HG03103 (cell line): ENCODE measurements around the gene LRRC31.

Experiments used
- ATAC-seq: cut with Tn5 transposase; IDR thresholded peaks from one replicate; pipeline ENCODE4 v1.9.1; 2021; ENCODE audit warnings: low read depth; ENCODE audit not compliant: unreplicated experiment

LRRC31 gene

DNA sequence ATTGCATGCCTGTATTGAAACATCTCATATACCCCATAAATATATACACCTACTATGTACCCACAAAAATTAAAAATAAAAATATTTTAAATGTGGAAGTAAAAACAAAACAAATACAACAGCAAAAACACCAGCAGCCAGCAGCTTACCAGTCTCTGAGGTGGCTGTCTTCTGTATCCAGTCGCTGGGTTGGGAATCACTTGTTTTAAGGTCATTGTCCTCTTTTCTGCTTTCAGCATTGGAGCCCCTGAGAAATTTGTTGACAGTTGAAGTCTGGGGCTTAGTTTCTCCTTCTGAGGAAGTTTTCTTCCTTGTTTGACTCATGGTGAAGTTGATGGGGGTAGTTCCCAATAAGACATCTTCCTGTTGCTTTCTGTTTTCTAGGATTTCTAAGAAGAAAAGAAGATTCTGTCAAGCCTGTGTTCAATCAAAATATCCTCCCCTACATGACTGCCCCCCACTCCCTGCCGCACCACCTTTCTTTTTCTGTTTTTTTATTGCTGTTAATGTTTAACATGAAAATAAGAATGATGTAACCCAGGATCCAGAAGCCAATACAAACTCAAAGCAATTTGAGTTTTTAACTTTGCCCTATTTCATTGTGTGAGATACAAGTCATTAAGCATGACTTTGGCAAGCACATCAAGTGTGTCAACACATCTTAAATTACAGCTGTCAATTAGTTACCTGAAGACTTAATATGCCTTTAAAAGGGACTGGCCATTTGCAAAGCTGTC, at the start of gene LRRC31:
TSS of gene LRRC31 (minus strand) at position 452 of the 737 bp plus-strand sequence. CDS start at position 324, 128 bp downstream.
- no peak for ATAC-seq

DNA sequence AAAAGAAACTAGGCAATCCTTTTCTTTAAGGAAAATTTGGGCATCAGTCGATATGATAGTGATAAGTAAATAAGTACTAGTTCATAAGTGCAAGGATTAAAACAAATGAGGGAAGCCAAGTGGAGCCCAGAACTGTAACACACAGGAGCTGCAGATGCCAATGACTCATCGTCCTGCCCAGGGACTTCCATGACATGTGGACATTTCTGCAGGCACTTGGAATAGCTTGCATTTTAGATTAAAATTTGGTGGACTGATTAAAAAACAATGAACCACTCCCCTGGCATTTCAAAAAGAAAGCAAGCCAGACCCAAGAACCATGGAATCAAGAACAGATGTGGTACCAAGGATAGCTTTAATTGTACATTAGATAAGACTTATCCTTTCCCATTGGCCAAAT, 44.6 kb upstream of the LRRC31 start:
- ATAC-seq, result no peak

DNA sequence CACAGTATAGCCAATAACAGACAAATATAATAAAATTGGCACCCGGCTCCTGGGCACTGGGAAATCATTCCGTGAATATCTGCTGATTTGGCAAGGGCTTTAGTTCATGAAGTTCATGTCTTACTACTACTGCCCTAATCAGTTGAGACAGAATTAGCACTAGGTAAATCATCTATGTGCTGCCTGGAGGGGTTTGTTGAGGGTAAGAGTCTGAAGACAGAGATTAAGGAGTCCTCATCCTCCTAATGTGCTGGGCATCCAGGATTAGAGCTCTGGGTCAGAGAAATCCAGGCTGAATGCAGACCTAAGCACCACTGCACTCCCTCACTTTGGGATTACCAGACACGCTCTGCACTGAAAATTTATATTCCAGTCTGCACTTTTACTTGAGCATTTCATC, 43.6 kb upstream of the LRRC31 start:
- no peak for ATAC-seq

DNA sequence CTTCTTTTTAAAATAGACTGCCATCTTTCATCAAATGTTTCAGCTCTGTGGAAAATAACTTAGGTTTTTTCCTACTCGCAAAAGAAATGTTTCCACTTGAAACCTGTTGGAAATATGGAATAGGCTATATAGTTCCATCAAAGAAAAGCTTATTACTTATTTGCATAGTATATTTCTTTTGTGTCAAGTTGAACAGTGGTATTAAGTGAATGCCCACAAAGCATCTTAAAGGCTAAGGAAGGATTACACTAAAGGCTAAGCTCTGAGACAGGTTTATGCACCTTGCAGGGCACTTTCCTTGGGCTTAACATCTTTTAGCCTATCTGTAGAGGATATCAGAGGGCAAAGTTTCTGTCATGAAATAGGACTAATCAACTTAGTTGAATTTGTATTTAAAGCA, 41.5 kb upstream of the LRRC31 start, which contains the start of gene SAMD7:
TSS of gene SAMD7 (plus strand) at position 301 of the 400 bp plus-strand sequence. CDS start 7,927 bp downstream, outside the sequence.
- no peak for ATAC-seq

DNA sequence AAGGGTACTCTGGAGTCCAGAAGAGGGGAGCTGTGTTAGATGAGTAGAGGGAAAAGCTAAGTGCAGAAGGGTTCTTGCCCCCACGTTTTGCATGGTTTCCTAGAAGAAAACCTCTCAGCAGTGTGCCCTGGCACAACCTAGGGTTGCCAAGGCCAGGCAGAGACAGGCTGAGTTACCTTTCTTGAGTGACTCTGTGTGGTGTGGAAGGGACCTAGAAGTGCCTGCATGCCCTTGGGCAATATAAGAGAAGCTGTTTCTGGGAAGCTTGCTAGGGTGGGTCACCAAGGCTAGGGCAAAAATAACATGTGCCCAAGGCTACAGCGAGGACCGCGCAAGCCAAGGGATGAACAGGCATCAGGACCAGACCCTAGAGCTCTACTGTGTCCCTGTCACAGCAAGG, 38.2 kb upstream of the LRRC31 start:
- no peak for ATAC-seq

DNA sequence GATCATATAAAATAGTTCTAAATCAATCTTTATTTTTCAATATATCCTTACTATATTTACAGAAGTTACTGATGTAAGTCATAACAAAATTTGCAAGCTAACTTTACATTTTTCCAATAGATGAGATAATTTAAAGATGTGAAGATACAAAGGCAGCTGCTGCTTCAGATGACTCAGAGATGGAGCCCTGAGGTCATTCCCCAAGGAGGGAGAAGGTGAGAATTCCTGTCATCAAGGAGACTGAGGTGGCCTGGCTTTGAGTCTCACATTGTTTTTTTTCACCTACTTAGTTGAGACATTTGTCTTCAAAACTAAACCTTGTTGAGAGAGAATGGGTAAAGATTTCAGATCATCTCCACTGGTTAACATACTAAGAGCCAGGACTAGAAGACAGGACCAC, 37.7 kb upstream of the LRRC31 start:
- ATAC-seq, result no peak

DNA sequence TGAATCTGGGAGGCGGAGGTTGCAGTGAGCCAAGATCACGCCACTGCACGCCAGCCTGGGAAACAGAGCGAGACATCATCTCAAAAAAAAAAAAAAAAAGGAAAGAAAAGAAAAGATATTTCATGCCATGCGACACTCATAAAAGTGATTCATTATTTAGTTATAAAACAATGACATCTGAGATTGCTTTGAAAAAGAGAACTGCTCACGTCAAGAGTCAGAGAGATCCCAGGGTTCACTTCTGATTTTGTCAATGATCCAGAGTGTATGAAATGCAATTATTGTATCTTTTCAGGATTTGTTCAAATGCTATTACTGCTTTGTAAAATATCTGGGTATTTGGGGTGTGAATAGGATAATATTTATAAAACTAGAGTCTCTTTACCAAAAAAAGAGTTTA, 35.7 kb upstream of the LRRC31 start:
- no peak for ATAC-seq

DNA sequence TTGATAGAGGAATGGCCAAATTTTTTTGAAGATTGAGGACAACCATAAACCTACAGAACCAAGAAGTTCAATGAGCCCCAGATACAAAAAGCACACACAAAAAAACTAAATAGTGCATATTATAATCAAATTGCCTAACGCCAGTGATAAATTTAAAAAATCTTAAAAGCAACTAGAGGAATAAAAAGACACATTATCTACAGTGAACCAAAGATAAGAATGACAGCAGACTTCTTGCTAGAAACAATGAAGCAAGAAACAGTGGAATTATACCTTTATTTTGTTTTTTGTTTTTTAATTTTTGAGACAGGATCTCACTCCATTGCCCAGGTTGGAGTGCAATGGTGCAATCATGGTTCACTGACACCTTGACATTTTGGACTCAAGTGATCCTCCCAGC, 31.7 kb upstream of the LRRC31 start:
- ATAC-seq, result no peak

DNA sequence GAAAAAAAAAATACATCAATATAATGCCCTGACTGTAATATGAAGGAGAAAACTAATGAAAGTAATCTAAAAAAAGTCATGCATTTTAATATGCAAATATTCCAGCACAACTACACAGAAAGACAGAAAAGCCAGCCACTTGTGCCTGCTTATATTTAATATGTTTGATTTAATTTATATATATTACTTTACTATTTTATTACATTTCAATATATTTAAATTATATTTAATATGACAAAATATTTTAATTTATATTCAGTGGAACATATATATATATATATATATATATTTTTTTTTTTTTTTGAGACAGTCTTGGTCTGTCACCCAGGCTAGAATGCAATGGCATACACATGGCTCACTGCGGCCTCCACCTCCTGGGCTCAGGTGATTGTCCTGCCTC, 27.5 kb upstream of the LRRC31 start:
- no peak for ATAC-seq

DNA sequence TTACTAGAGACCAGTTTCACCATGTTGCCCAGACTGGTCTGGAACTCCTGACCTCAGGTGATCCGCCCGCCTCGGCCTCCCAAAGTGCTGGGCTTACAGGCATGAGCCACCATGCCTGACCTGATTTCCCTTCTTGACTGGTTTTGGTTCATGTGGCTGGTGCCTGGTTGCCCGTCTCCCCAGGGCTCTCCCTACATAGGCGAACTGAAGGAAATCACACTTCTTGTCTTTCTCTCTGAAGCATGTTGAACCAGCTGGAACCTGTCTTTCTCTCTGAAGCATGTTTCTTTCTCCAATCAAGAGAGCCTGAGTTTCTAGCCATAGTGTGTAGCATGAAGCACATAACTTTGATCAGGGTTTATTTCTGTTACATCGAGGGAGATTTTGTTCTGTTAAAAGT, 25.3 kb upstream of the LRRC31 start:
- no peak for ATAC-seq

DNA sequence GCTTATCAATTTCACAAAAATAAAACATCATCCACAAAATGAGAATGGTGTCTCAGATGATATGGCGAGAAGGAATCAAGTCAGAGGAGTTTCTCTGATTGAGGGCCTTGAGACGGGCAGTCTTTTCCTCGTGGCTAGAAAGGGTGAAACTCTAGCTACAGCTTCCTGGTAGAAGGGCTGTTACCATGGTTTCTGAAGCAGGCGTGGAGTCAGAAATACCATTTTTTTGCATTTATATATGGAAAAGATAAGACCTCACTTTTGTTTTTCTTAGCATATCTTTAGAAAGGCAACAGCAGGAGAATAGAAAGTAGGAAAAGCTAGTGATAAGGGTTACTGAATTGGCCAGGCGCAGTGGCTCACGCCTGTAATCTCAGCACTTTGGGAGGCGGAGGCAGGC, 24.4 kb upstream of the LRRC31 start:
- ATAC-seq, result no peak

DNA sequence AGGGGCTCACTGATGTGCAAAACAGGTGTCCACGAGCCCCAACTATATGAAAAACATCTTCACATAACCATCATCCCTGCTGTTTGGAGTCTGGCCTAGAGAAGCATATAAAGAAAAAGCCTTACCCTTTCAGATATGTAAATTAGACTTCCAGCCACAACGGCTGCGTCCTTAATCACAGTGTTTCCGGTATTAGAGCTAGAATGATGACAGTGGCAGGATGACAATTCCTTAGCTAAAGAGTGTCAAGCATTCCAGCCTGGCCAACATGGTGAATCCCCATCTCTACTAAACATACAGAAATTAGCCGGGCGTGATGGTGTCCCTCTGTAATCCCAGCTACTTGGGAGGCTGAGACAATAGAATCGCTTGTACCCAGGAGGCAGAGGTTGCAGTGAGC, 22.2 kb upstream of the LRRC31 start:
- ATAC-seq, result no peak

DNA sequence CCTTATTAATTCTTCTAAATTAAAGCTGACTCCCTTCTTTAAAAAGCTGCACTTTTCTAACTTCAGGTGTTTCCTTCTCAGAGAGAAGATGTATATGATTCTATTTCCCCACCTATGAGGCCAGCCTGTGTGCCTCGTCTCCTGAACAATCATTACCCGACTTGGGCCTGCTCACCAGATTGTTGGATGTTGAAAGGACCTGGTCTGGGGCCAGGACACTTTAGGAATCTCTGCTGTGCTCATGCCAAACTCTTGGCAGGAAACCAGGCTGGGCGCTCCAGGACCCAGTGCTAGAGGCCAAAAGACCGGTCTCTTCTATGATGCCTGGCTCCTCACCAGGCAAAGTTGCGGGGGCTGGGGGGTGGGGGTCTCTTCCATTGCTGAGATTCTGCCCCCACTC, 16.9 kb upstream of the LRRC31 start:
- ATAC-seq, result no peak

DNA sequence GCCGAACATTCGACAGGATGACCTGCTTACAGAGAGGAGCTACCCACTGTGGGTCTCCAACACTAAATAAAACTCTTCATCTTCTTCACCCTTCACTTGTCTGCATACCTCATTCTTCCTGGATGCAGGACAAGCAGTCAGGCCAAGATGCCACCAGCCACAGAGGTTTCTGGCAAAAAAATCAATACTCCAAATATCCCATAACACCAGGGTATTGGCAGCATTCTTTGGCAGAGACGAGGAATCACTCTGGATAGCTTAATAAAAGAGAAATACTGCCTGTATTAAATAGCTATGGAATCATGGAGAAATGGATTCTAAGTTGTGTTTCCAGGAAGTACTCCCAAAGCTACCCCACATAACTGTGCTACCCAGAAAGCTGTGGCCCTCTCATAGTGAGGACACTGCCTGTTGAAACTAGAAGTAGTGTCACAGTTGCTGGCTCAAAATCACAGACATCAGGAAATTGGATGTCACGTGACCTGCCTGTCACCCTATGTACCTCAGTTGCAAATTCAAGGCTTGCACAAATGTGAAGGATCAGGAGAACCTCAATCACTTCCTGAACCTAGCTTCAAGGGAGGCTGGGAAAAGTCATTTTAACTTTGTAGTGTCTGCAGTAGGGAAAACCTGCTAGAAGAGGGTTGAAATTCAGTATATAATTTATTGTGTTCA, 11.0 kb upstream of the LRRC31 start:
- ATAC-seq, result no peak

DNA sequence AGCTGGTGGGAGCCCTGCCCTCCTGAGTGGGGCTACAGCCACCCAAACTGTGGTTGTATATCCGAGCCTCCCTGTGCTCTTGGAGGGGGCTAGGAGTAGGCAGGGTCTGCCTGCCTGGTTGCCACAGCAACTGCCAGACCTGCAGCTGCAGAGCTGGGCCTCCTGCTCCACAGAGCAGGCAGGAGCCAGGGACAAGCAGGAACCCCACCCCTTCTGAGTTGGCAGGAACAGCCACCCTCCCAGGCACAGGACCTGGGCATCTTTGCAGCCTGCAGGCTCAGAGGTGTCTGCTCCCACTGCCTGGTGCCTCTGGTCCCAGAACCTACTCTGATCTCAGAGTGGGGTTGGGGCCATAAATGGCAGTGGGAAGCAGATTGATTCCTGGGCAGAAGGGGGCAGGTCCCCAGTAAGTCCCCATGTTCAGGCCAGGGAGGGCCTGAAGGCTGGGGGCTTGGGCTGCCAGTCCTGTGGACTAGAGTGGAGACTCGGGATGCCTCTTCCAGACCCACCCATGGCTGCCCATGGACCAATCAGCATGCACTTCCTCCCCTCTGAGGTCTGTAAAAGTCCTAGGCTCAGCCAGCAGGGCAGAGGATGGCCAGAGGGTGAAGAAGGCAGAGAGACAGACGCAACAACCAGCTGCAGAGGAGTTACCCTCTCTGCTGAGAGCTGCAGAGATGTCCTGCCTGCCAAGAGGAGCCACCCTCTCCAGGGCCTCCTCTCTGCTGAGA, 10.3 kb upstream of the LRRC31 start:
- no peak for ATAC-seq

DNA sequence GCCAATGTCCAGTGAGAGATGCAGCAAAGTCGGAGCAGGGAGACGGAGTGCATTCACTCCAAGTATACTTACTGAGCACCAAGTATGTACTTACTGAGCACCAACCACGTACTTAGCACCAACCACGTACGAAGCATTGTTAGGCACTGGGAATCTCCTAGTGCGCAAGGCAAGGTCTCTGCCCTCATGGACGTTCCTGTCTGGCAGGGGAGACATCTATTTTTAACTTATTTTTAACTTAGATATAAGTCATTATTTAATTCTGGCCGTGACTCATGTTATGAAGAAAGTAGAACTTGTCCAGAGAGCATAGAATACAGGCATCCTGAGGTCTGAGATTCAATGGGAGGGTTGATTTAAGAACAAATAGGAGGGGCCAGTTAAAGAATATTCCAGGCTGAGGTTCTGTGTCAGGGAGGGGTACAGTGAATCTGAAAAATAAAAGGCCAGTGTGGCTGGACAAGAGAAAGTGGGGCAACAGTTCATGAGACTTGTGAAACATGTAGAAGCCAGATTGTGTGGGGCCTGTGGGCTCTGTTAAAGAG, 9.3 kb upstream of the LRRC31 start:
- ATAC-seq, result no peak

DNA sequence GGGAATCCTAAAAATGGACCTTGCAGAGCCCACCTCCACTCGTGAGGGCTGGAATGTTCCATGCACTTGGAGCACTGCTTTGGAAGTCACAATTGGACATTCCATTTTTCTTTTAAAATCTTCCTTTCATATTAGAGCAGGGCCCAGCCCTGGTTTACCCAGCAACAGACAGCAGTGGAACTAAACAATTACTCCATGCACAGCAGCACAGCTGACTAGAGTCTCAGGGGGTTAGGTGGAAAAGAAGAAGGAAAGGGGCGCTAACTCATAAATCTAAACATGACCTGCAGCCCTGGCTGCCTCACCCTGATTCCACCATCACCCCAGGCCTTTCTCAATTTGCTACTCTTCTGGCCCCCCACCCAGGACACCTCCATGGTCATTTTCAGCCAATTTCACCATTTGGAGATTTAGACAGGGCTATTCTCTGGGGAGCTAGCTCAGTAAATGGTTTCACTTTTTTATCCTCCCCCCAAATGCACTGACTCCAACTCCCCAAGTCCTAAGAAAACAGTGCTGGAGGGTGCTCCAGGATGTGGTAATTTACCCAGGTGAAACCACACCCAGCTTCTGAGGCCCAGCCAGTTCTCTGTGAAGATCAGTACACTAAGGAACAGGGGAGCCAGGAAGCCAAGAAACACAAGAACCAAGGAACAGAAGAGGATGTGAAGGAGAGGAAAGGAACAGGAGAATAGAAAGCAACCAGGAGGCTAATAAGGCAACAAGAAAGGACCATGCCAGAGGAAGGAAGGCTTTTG, 1.6 kb upstream of the LRRC31 start:
- no peak for ATAC-seq

DNA sequence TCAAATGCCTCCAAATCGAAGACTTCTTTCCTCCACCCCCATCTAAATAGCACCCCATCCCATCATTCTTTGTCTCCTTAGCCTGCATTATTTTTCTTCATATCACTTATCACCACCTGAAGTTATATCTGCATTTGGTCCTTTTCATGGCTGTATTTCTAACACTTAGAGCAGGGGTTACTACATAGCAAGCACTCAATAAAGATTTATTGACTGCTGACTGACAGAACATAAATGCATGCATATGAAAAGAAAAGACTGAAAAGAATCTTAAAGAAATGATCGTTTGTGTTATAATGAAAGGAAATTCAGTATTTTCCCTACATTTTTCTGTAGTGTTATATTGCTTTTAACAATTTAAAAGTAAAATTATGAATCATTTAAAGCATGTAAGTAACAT, 1.4 kb downstream of the LRRC31 start:
- ATAC-seq, result no peak

DNA sequence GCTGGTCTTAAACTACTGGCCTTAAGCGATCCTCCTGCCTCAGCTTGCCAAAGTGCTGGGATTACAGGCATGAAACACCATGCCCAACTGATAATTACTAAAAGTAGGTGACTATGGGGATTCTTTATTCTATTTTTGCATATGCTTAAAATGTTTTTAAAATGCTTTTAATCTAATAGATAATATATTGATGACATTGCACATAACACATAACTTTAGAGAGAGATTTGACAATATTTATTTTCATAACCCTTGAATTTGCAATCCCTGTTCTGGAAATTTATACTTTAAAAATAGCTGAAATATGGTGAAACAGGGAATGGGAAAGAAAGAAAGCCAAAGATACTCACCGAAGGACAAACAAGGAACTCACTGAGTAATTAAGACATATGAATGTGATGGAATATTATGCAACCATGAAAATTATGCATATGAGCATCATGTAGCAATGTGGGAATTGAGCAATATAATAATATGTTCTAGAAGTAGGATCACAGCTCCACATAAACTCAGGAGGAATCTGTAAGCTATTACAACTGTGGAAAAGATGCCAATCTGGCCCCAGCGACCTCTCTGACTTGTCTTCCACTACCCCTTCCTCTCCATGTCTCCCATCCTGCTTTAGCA, 2.0 kb downstream of the LRRC31 start:
- ATAC-seq, result no peak

DNA sequence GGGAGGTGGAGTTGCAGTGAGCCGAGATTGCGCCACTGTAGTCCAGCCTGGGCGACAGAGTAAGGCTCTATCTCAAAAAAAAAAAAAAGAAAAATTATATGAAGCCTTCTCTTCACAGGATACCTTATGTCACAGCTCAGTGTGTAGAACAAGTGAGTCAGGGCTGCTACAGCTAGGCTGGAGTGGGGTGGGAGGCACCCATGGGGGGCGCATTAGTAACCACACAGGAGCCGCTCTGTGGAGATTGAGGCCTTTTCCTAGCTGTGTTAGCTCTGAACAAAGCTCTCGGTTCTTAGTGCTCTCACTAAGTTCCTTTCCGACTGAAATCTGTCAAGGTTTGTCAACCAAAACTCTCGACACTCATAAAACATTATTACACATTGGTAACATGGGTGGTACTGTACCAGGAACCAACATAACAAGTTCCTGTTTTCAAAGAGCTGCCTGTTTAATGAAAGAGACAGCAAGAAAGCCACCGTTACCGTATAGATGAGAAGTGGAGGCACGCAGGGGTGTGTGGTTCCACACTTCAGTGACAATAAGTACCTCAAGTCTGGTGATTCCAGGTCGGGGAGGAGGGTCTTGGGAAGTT, 4.5 kb downstream of the LRRC31 start:
- ATAC-seq, result no peak
